ENCODE measurements around the gene ANKS1A.
"Not testable (repeated sequence)": the region's sequence is repeated elsewhere in the genome, so short reads cannot be mapped to it uniquely, and the experiment has no call there.

Gene ANKS1A

DNA sequence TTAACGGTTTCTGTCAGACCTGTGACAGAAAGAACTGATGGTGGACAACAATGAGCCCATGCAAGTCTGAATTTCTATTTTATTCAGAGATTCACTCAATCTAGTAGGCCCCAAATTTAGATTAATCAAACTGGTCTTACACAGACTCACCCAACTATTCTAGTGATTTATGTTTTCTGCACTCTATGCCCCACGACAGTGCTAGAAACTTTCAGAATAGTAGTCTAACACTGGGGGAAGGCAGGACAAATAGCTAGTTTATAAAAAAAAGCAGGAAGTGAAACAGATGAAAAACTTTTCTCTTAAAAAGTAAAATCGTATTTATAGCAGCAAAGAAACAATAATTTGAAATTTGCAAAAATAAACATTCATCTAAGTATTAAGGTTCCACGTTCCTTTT is 247.1 kb downstream of the ANKS1A start:
- ATAC-seq (ENCODE audit: low read depth), result no peak
- H3K9me3 ChIP-seq (ENCODE audit: severe bottlenecking), result peaks cover 2% of the 10 kb centered on the region
- H3K4me3 ChIP-seq (ENCODE audit: severe bottlenecking), result no peak overlapping the region
- H3K4me1 ChIP-seq (ENCODE audit: insufficient read depth, poor library complexity, severe bottlenecking), result no peaks in the 10 kb centered on the region
- no peaks in the 10 kb centered on the region for H3K36me3 ChIP-seq (ENCODE audit: low read depth)
- no peak overlapping the region for H3K27ac ChIP-seq (ENCODE audit: poor library complexity, severe bottlenecking)
- H3K27me3 ChIP-seq (ENCODE audit: insufficient read depth, poor library complexity, severe bottlenecking), result no peaks in the 10 kb centered on the region
- DNase-seq (ENCODE audit: low spot score), result no peak
- TF ChIP-seq, protein P1, sequence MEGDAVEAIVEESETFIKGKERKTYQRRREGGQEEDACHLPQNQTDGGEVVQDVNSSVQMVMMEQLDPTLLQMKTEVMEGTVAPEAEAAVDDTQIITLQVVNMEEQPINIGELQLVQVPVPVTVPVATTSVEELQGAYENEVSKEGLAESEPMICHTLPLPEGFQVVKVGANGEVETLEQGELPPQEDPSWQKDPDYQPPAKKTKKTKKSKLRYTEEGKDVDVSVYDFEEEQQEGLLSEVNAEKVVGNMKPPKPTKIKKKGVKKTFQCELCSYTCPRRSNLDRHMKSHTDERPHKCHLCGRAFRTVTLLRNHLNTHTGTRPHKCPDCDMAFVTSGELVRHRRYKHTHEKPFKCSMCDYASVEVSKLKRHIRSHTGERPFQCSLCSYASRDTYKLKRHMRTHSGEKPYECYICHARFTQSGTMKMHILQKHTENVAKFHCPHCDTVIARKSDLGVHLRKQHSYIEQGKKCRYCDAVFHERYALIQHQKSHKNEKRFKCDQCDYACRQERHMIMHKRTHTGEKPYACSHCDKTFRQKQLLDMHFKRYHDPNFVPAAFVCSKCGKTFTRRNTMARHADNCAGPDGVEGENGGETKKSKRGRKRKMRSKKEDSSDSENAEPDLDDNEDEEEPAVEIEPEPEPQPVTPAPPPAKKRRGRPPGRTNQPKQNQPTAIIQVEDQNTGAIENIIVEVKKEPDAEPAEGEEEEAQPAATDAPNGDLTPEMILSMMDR (IDR thresholded peaks at IDR 0.05; ENCODE audit: poor library complexity, severe bottlenecking), result no peak

DNA sequence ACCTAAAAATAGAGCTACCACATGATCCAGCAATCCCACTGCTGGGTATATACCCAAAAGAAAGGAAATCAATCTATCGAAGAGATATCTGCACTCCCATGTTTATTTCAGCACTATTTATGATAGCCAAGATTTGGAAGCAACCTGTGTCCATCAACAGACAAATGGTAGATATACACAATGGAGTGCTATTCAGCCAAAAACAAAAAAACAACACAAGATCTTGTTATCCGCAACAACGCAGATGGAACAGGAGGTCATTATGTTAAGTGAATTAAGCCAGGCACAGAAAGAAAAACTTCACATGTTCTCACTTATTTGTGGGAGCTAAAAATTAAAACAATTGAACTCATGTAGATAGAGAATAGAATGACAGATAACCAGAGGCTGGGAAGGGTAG is 249.1 kb downstream of the ANKS1A start:
- not testable (repeated sequence) for H3K4me1 ChIP-seq (ENCODE audit: insufficient read depth, poor library complexity, severe bottlenecking); H3K27ac ChIP-seq (ENCODE audit: poor library complexity, severe bottlenecking); H3K36me3 ChIP-seq (ENCODE audit: low read depth); H3K27me3 ChIP-seq (ENCODE audit: insufficient read depth, poor library complexity, severe bottlenecking); DNase-seq (ENCODE audit: low spot score); ATAC-seq (ENCODE audit: low read depth); H3K9me3 ChIP-seq (ENCODE audit: severe bottlenecking); H3K4me3 ChIP-seq (ENCODE audit: severe bottlenecking)

DNA sequence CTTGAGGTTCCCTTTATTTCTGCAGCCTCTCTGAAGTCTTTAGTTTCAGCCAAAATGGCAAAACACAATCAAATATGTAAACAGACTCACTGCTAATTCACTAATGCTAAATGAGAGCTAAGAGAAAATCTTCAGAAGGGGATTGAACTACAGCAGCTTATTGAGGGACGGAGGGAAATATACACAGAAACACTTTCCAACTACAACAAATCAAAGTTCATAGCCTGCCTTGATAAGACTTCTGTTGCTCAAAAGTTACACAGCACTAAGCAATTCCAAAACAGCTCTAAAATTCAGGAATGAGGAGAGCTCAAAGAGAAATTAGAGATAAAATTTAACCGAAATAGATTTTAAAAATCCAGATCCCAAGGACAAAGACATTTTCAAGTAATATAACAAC is 250.4 kb downstream of the ANKS1A start:
- Histone ChIP-seq H3K36me3 (ENCODE audit: low read depth) (no peaks in the 10 kb centered on the region), H3K27ac (ENCODE audit: poor library complexity, severe bottlenecking) (no peak overlapping the region), H3K27me3 (ENCODE audit: insufficient read depth, poor library complexity, severe bottlenecking) (no peaks in the 10 kb centered on the region), H3K4me1 (ENCODE audit: insufficient read depth, poor library complexity, severe bottlenecking) (no peaks in the 10 kb centered on the region), H3K4me3 (ENCODE audit: severe bottlenecking) (no peak overlapping the region), H3K9me3 (ENCODE audit: severe bottlenecking) (no peaks in the 10 kb centered on the region)
- ATAC-seq (ENCODE audit: low read depth) (no peak), DNase-seq (ENCODE audit: low spot score) (no peak)
- TF ChIP-seq, protein P1 (IDR thresholded peaks at IDR 0.05; ENCODE audit: poor library complexity, severe bottlenecking), result no peak

DNA sequence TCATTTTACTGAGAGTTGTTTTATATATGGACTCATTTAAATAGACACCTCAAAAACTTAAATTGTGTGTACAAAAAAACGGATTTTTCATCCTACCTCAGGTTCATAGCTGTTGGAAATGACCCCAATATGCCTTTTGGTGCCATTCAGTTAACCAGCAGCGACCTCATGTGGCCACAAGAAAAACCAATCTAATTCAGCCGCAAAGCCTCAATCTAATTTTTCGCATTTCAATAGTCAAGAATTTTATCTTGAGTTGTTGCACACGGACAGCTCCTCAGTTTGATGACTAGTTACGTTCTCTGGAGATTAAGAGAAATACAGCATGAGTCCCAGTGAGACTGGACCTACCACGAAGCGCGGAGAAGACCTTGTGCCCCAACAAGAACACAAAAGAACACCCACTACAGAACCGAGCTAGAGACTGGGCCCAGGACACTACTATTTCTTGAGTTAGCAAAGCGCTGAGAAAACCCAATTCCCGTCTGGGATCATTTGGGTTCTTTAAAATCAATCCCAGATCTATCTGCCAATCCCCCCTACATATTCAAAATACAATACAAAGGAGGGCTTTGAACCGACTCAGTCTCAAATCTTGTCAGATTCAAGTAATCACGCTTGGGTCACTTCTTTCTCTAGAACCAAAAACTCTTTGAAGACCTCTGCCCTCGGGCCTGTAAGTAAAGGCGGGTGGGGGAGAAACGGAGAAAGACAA is 251.0 kb downstream of the ANKS1A start:
- DNase-seq (ENCODE audit: low spot score) (no peak), ATAC-seq (ENCODE audit: low read depth) (0 out of 3 replicates have a peak, but pooled peaks have one; percentile 36)
- no peaks in the 10 kb centered on the region for H3K9me3 ChIP-seq (ENCODE audit: severe bottlenecking)
- no peak overlapping the region for H3K4me3 ChIP-seq (ENCODE audit: severe bottlenecking)
- no peaks in the 10 kb centered on the region for H3K36me3 ChIP-seq (ENCODE audit: low read depth)
- no peaks in the 10 kb centered on the region for H3K27me3 ChIP-seq (ENCODE audit: insufficient read depth, poor library complexity, severe bottlenecking)
- TF ChIP-seq, protein P1 (IDR thresholded peaks at IDR 0.05; ENCODE audit: poor library complexity, severe bottlenecking), result peak; percentile 91
- H3K4me1 ChIP-seq (ENCODE audit: insufficient read depth, poor library complexity, severe bottlenecking), result no peaks in the 10 kb centered on the region
- no peak overlapping the region for H3K27ac ChIP-seq (ENCODE audit: poor library complexity, severe bottlenecking)

DNA sequence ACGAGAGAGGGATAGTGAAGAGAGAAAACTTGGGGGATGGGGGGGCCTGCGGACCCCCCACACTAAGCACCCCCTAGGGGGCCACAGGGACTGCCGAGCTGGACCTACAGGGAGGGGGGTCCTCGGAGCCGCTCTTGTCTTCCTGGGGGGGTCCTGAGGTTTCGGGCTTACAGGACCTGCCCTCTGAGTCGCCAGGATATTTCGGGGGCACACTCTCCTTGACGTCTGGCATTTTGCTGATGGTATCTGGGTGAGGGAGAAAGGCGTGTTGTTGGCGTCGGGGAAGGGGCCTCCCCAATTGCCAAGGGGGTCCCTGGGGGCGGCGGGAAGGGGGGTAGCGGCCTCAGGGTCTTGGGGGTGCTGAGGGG is 251.6 kb downstream of the ANKS1A start:
- TF ChIP-seq, protein P1 (IDR thresholded peaks at IDR 0.05; ENCODE audit: poor library complexity, severe bottlenecking), result no peak
- DNase-seq (ENCODE audit: low spot score) (no peak), ATAC-seq (ENCODE audit: low read depth) (no peak)
- H3K36me3 ChIP-seq (ENCODE audit: low read depth), result no peaks in the 10 kb centered on the region
- H3K4me3 ChIP-seq (ENCODE audit: severe bottlenecking), result no peak overlapping the region
- H3K27ac ChIP-seq (ENCODE audit: poor library complexity, severe bottlenecking), result no peak overlapping the region
- H3K4me1 ChIP-seq (ENCODE audit: insufficient read depth, poor library complexity, severe bottlenecking), result no peaks in the 10 kb centered on the region
- H3K9me3 ChIP-seq (ENCODE audit: severe bottlenecking), result no peaks in the 10 kb centered on the region
- H3K27me3 ChIP-seq (ENCODE audit: insufficient read depth, poor library complexity, severe bottlenecking), result no peaks in the 10 kb centered on the region
